SK-N-SH treated with all-trans-retinoic acid at 6 μM for 48 hours (cell line): ENCODE measurements around the gene PGBD1.

Experiments used
- ATAC-seq: fragments of 200-7000 bp; cut with Tn5 transposase; 3 replicates; pipeline ENCODE4 v1.9.1; 2020; ENCODE audit warnings: mild to moderate bottlenecking, moderate library complexity
- ARNTL ChIP-seq: fragments of 450-650 bp; formaldehyde crosslinking; IDR thresholded peaks from 2 replicates; pipeline ENCODE4 v1.5.0; 2020; ENCODE audit warnings: low read depth, mild to moderate bottlenecking, moderate library complexity, borderline replicate concordance
- BACH2 ChIP-seq: fragments of 250-450 bp; sonication (Bioruptor Pico); IDR thresholded peaks from 2 replicates; pipeline ENCODE4 v1.9.0; 2021; ENCODE audit warnings: mild to moderate bottlenecking, borderline replicate concordance
- CREB5 ChIP-seq: fragments of 250-450 bp; sonication (Bioruptor Pico); IDR thresholded peaks from 2 replicates; pipeline ENCODE4 v1.5.1; 2020; ENCODE audit warnings: low read depth, mild to moderate bottlenecking, moderate library complexity
- ESRRG ChIP-seq: fragments of 250-450 bp; sonication (Bioruptor Pico); IDR thresholded peaks from 2 replicates; pipeline ENCODE4 v1.6.1; 2021; ENCODE audit warnings: mild to moderate bottlenecking
- GLIS3 ChIP-seq: fragments of 250-450 bp; sonication (Bioruptor Pico); IDR thresholded peaks from 2 replicates; pipeline ENCODE4 v1.5.0; 2020; ENCODE audit warnings: mild to moderate bottlenecking, moderate library complexity
- ISL1 ChIP-seq: fragments of 250-450 bp; sonication (Bioruptor Pico); IDR thresholded peaks from 2 replicates; pipeline ENCODE4 v2.1.2; 2022; ENCODE audit warnings: mild to moderate bottlenecking, moderate library complexity
- PPARA ChIP-seq: fragments of 250-450 bp; sonication (Bioruptor Pico); IDR thresholded peaks from 2 replicates; pipeline ENCODE4 v1.5.0; 2020; ENCODE audit warnings: mild to moderate bottlenecking, borderline replicate concordance
- RARB ChIP-seq: fragments of 250-450 bp; sonication (Bioruptor Pico); IDR thresholded peaks from 2 replicates; pipeline ENCODE4 v1.8.0; 2021; ENCODE audit warnings: mild to moderate bottlenecking, moderate library complexity
- TCF4 ChIP-seq: fragments of 250-450 bp; sonication (Bioruptor Pico); IDR thresholded peaks from 2 replicates; pipeline ENCODE4 v1.8.0; 2021; ENCODE audit warnings: mild to moderate bottlenecking, moderate library complexity, borderline replicate concordance
- ZC3H10 ChIP-seq: fragments of 250-450 bp; sonication (Bioruptor Pico); IDR thresholded peaks from 2 replicates; pipeline ENCODE4 v1.5.1; 2021; ENCODE audit warnings: mild to moderate bottlenecking, moderate library complexity
- ZFP30 ChIP-seq: fragments of 450-650 bp; formaldehyde crosslinking; IDR thresholded peaks from 2 replicates; pipeline ENCODE4 v1.5.0; 2022; ENCODE audit warnings: mild to moderate bottlenecking, moderate library complexity
- ZNF565 ChIP-seq: fragments of 450-650 bp; formaldehyde crosslinking; conservative IDR thresholded peaks from 2 replicates; pipeline ENCODE4 v1.5.0; 2020; ENCODE audit warnings: low read depth, mild to moderate bottlenecking, moderate library complexity
- ZNF8 ChIP-seq: fragments of 450-650 bp; formaldehyde crosslinking; IDR thresholded peaks from 2 replicates; pipeline ENCODE4 v1.5.0; 2020; ENCODE audit warnings: mild to moderate bottlenecking, moderate library complexity
- TF ChIP-seq, protein P1 (sequence below): fragments of 250-450 bp; sonication (Bioruptor Pico); IDR thresholded peaks from 2 replicates; pipeline ENCODE4 v1.5.0; 2020; ENCODE audit warnings: mild to moderate bottlenecking, moderate library complexity
- TF ChIP-seq, protein P2 (sequence below): fragments of 250-450 bp; sonication (Bioruptor Pico); IDR thresholded peaks from 2 replicates; pipeline ENCODE4 v1.8.0; 2021; ENCODE audit warnings: low read depth, mild to moderate bottlenecking, moderate library complexity, borderline replicate concordance
- TF ChIP-seq, protein P3 (sequence below): fragments of 250-450 bp; sonication (Bioruptor Pico); IDR thresholded peaks from 2 replicates; pipeline ENCODE4 v1.8.0; 2020; ENCODE audit warnings: mild to moderate bottlenecking, moderate library complexity, borderline replicate concordance

The PGBD1 gene

DNA sequence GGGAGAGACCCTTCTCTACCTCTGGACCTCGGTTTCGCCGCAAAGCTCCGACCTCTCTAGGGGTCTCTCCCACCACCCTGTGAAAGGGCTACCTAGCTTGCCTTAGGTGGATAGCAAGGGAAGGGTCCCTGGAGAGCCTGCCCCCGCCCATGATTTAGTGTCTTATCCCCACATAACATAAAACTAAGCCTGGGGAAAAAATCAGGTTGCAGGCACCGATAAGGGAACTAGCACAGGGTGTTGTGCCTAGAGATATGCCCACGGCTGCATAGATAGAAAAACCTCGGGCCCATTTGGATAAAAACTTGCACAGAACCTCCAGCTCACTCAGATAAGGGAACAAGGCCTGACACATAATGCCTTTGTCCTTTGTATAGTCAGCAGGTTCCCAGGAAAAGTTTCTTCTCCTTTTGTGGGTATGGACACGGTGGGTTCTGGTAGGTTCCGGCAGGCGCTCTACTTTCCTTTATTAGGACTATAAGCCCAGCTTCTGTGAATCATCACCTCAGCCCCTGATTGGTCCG lies 53.7 kb downstream of the PGBD1 start (continued):
- TF ChIP-seq, protein P1, sequence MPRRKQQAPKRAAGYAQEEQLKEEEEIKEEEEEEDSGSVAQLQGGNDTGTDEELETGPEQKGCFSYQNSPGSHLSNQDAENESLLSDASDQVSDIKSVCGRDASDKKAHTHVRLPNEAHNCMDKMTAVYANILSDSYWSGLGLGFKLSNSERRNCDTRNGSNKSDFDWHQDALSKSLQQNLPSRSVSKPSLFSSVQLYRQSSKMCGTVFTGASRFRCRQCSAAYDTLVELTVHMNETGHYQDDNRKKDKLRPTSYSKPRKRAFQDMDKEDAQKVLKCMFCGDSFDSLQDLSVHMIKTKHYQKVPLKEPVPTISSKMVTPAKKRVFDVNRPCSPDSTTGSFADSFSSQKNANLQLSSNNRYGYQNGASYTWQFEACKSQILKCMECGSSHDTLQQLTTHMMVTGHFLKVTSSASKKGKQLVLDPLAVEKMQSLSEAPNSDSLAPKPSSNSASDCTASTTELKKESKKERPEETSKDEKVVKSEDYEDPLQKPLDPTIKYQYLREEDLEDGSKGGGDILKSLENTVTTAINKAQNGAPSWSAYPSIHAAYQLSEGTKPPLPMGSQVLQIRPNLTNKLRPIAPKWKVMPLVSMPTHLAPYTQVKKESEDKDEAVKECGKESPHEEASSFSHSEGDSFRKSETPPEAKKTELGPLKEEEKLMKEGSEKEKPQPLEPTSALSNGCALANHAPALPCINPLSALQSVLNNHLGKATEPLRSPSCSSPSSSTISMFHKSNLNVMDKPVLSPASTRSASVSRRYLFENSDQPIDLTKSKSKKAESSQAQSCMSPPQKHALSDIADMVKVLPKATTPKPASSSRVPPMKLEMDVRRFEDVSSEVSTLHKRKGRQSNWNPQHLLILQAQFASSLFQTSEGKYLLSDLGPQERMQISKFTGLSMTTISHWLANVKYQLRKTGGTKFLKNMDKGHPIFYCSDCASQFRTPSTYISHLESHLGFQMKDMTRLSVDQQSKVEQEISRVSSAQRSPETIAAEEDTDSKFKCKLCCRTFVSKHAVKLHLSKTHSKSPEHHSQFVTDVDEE = no peak
- TF ChIP-seq ARNTL (no peak), ZNF565 (CRISPR knock-in tag) (no peak), TCF4 (CRISPR knock-in tag) (no peak), CREB5 (CRISPR knock-in tag) (no peak), GLIS3 (no peak)

GRCh38 chr6:28335564-28336283 lies 54.4 kb downstream of the PGBD1 start, which contains the start of gene ZSCAN31:
TSS of gene ZSCAN31 (minus strand) at chr6:28336148. CDS start at chr6:28329683, 6,465 bp downstream.
- peak; percentile 98 for ATAC-seq
- TF ChIP-seq ZC3H10 (CRISPR knock-in tag) (no peak), CREB5 (CRISPR knock-in tag) (0 out of 2 replicates have a peak, but pooled peaks have one; percentile 35)
- TF ChIP-seq, protein P2, sequence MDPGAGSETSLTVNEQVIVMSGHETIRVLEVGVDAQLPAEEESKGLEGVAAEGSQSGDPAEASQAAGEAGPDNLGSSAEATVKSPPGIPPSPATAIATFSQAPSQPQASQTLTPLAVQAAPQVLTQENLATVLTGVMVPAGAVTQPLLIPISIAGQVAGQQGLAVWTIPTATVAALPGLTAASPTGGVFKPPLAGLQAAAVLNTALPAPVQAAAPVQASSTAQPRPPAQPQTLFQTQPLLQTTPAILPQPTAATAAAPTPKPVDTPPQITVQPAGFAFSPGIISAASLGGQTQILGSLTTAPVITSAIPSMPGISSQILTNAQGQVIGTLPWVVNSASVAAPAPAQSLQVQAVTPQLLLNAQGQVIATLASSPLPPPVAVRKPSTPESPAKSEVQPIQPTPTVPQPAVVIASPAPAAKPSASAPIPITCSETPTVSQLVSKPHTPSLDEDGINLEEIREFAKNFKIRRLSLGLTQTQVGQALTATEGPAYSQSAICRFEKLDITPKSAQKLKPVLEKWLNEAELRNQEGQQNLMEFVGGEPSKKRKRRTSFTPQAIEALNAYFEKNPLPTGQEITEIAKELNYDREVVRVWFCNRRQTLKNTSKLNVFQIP = no peak
- TF ChIP-seq, all 23 proteins: peak for 1

DNA sequence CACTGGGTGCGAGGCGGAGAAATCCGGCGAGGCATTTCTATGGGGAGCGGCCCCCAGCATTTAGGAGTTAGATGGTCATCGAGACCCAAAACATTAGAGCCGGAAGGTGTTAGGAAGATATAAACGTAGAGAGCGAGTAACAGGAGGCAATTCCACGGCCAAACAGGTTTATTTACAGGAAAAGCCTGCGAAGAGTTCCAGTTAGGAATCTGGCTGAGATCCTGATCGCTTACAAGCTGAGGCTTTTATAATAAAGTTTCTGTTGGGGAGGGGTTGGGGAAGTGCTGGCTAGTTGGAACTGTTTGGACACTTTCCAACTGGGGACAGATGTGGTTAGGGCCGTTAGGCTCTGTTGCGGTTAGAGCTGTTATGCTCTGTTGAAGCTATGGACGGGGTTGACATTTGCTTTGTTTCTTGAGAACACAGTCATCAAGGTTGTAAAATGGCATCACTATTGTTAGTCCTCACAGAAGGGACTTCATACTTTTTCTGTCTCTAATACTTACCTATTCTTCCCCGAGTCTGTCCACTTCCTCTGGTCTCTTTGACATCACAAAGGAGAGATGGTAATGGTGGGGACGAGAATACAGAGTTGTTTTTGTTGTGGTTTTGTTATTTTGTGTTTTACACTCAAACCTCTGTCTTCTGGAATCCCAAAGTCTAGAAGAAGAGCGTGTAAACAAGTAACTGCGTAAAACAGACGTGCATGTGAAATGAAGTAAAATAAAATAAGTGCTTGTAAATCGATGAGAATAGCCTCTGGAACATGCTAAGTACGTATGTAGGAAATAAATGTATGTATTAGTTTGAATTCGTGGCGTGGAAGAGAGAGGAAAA lies 55.1 kb downstream of the PGBD1 start:
- TF ChIP-seq RARB (CRISPR knock-in tag) (no peak), ZFP30 (CRISPR knock-in tag) (no peak), PPARA (CRISPR knock-in tag) (no peak), ESRRG (CRISPR knock-in tag) (no peak)
- peak; percentile 27 for ATAC-seq

GRCh38 chr6:28337121-28337520 lies 55.7 kb downstream of the PGBD1 start:
- no peak for ATAC-seq
- TF ChIP-seq CREB5 (CRISPR knock-in tag) (no peak), ARNTL (no peak), ESRRG (CRISPR knock-in tag) (no peak), ISL1 (CRISPR knock-in tag) (no peak), ZNF565 (CRISPR knock-in tag) (no peak), ZNF8 (no peak), BACH2 (CRISPR knock-in tag) (no peak)
- TF ChIP-seq, protein P1 = no peak
- TF ChIP-seq, protein P2 = no peak
- TF ChIP-seq, protein P3, sequence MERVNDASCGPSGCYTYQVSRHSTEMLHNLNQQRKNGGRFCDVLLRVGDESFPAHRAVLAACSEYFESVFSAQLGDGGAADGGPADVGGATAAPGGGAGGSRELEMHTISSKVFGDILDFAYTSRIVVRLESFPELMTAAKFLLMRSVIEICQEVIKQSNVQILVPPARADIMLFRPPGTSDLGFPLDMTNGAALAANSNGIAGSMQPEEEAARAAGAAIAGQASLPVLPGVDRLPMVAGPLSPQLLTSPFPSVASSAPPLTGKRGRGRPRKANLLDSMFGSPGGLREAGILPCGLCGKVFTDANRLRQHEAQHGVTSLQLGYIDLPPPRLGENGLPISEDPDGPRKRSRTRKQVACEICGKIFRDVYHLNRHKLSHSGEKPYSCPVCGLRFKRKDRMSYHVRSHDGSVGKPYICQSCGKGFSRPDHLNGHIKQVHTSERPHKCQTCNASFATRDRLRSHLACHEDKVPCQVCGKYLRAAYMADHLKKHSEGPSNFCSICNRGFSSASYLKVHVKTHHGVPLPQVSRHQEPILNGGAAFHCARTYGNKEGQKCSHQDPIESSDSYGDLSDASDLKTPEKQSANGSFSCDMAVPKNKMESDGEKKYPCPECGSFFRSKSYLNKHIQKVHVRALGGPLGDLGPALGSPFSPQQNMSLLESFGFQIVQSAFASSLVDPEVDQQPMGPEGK (CRISPR knock-in tag) = no peak
- TF ChIP-seq, all 23 proteins: peak for 0
